GM12801 (cell line): ENCODE results near the gene SLC25A18.

ENCODE experiments used
- CTCF ChIP-seq: IDR thresholded peaks from one replicate; pipeline ENCODE4 v1.5.1; 2011; ENCODE audit warnings: control low read depth; ENCODE audit not compliant: insufficient read length; ENCODE audit errors: extremely low read depth

Gene SLC25A18

GRCh38 chr22:17575681-17576080 lies 12.4 kb downstream of the SLC25A18 start:
- no peak for TF ChIP-seq CTCF

- TF ChIP-seq CTCF = no peak
Measured at GRCh38 chr22:17576470-17576869, 13.2 kb downstream of the SLC25A18 start.

- no peak for TF ChIP-seq CTCF
Measured at GRCh38 chr22:17578136-17578754, 14.9 kb downstream of the SLC25A18 start.

GRCh38 chr22:17579535-17579981 lies 16.3 kb downstream of the SLC25A18 start:
- TF ChIP-seq CTCF = no peak

GRCh38 chr22:17580441-17581031 lies 17.2 kb downstream of the SLC25A18 start:
- TF ChIP-seq CTCF = no peak

- TF ChIP-seq CTCF = no peak
Measured at GRCh38 chr22:17581056-17581455, 17.8 kb downstream of the SLC25A18 start.

GRCh38 chr22:17581631-17582030 lies 18.3 kb downstream of the SLC25A18 start:
- no peak for TF ChIP-seq CTCF
